ENCODE data around the gene GRIK1.

The GRIK1 gene

GRCh38 chr21:29671728-29672127, 268.1 kb downstream of the GRIK1 start:
- no peak for DNase-seq (ENCODE audit: low spot score)

- DNase-seq (ENCODE audit: low spot score) = no peak
Measured at GRCh38 chr21:29670228-29670627, 269.6 kb downstream of the GRIK1 start.

- no peak for DNase-seq (ENCODE audit: low spot score)
Measured at GRCh38 chr21:29669416-29669815, 270.4 kb downstream of the GRIK1 start.

- DNase-seq (ENCODE audit: low spot score) = no peak
Measured at GRCh38 chr21:29667651-29668050, 272.1 kb downstream of the GRIK1 start.

DNA sequence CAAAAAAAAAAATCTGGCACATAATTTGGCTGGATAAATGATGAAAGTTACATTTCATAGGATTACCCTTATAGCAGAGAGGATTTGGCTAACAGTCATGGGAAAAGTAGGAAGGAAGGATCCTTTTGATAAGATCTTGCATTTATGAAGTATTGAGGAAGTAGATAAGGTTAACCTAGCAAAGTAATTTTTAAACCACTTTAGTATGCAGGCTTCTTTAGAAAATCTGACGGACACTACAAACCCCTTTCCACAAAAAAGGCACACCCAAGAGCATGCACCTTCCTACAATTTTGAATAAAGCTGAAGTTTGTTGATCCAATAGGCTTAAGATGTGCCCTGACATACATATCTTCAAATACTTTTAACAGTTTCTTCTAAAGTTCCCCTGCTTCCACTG, 275.2 kb downstream of the GRIK1 start:
- no peak for DNase-seq (ENCODE audit: low spot score)

DNA sequence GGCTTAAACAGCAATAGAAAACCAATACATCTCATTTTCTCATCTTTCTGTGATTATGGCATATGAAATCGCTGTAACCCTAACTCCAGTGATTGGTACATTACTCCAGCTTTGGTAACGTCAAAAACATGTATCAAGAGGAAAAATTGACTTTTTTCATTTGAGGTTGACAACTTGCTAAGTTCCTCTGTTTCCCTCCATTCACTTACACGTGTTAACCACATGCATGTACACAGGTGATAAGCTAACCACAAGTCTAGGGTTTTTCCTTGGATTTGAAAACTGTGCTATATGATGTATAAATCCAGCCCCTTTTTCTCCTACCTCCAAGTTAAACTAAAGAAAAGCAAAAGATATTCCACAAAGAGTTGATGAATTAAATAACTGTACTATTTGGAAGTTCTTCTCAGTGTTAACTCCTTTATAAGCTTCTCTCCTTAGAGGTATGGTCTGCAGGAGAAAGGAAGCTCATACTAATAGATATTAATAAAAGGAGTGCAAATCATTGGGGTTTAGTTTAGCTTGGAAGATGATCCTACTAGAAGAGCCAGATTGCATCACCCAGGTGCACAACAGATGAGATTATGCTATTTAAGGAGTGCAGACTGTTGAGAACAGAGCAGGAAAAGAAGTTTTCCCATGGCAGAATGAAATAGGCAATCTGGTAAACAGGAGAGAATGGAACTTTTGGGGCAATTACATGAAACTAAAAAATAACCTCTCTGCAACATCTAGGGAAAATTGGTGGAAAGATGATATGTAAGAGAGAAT, 277.9 kb downstream of the GRIK1 start:
- DNase-seq (ENCODE audit: low spot score) = no peak

- DNase-seq (ENCODE audit: low spot score) = no peak
Measured at GRCh38 chr21:29660047-29660720, 279.6 kb downstream of the GRIK1 start.

DNA sequence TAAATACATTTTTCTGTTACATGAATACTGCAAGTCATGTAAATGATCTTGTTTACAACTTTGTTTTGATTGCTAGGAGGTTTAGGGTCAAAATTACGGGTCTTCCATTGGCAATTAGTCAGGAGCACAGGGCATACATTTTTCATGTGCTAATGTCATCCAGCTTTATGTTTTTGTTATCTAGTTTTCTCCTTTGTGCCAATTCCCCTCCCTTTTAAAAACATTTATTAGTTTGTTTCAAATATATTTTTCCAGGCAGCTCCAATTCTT, 280.9 kb downstream of the GRIK1 start:
- no peak for DNase-seq (ENCODE audit: low spot score)

DNA sequence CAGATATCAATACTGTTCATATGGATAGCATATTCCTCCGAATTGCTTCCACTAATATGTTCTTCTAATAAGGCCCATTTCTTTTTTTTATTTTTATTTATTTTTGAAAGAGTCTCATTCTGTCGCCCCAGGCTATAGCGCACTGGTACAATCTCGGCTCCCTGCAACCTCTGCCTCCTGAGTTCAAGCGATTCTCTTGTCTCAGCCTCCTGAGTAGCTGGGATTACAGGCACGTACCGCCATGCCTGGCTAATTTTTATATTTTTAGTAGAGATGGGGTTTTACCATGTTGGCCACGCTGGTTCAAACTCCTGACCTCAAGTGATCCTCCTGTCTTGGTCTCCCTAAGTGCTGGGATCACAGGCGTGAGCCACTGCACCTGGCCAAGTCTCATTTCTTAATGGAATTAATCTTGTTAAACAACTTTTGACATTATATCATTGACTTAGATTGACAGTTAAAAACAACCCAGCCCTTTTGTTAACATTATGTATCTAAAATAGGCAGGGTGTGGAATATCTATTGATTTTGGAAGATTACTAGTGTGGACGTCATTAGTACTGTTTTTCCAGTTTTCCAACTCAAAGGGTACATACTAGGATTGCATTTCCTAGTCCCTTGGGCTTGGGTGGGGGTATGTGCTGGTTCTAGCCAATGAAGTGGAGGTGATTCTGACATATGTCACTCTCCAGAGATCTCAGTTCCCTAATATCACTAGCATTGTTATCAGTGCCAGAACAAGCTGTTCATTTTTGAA, 281.4 kb downstream of the GRIK1 start:
- DNase-seq (ENCODE audit: low spot score) = no peak

- DNase-seq (ENCODE audit: low spot score) = no peak
Measured at GRCh38 chr21:29657240-29657989, 282.4 kb downstream of the GRIK1 start.

GRCh38 chr21:29656504-29657239, 283.1 kb downstream of the GRIK1 start:
- DNase-seq (ENCODE audit: low spot score) = no peak

GRCh38 chr21:29655577-29655976, 284.2 kb downstream of the GRIK1 start:
- no peak for DNase-seq (ENCODE audit: low spot score)

GRCh38 chr21:29654855-29655254, 284.9 kb downstream of the GRIK1 start:
- no peak for DNase-seq (ENCODE audit: low spot score)

DNA sequence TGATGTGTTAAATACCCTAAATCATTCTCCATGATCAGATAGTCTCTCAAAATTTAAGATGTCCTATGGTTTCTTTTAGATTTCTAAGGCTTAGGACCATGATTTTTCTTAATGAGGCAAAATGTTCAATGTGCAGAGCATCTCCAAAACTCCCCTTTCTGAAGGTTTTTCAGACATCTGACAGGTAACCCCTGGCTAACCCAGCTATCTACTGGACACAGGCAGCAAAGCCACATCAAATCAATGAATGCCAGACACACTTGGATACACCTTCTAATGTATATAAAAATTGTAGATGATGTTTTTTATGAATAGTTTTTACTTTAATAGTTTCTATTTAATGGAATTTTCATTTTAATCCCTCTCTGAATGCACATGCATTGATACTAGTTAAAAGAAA, 285.6 kb downstream of the GRIK1 start:
- DNase-seq (ENCODE audit: low spot score) = no peak

- no peak for DNase-seq (ENCODE audit: low spot score)
Measured at GRCh38 chr21:29650523-29651022, 289.2 kb downstream of the GRIK1 start.

GRCh38 chr21:29649406-29649814, 290.4 kb downstream of the GRIK1 start:
- DNase-seq (ENCODE audit: low spot score) = no peak

GRCh38 chr21:29648710-29649240, 291.0 kb downstream of the GRIK1 start:
- no peak for DNase-seq (ENCODE audit: low spot score)

- no peak for DNase-seq (ENCODE audit: low spot score)
Measured at GRCh38 chr21:29647353-29647781, 292.4 kb downstream of the GRIK1 start.

GRCh38 chr21:29645666-29646553, 293.9 kb downstream of the GRIK1 start:
- no peak for DNase-seq (ENCODE audit: low spot score)

- DNase-seq (ENCODE audit: low spot score) = no peak
Measured at GRCh38 chr21:29643289-29643688, 296.5 kb downstream of the GRIK1 start.

All from hematopoietic multipotent progenitor cell treated with erythropoietin and hydrocortisone succinate and interleukin-3 and kit ligand, for 17 days (in vitro differentiated cells).